GM23338 (cell line): ENCODE results near the gene PTPRJ.

Experiments
- CREB1 ChIP-seq: fragments of 250-450 bp; sonication (Bioruptor Pico); IDR thresholded peaks from 2 replicates; pipeline ENCODE4 v1.5.0; 2020; ENCODE audit warnings: low read depth, mild to moderate bottlenecking, moderate library complexity
- CTCF ChIP-seq, 2 experiments: fragments of 200-600 bp in 1 of 2; sonication (generic) in 1 of 2; conservative IDR thresholded peaks; 2 replicates each; pipeline versions ENCODE4 v1.5.1 to v1.6.1; 2016 to 2017; ENCODE audit warnings: antibody characterized with exemption in 2 of 2, low read depth in 2 of 2, mild to moderate bottlenecking in 2 of 2, moderate library complexity in 1 of 2
- EZH2phosphoT487 ChIP-seq: fragments of 200-600 bp; sonication (generic); IDR thresholded peaks from one replicate; pipeline ENCODE4 v1.8.1; 2018; ENCODE audit warnings: antibody characterized with exemption; ENCODE audit not compliant: unreplicated experiment
- JUNB ChIP-seq: IDR thresholded peaks from one replicate; pipeline ENCODE4 v1.6.1; 2016; ENCODE audit warnings: antibody characterized with exemption; ENCODE audit not compliant: unreplicated experiment
- NANOG ChIP-seq: IDR thresholded peaks from 2 replicates; pipeline ENCODE4 v1.6.1; 2016; ENCODE audit warnings: antibody characterized with exemption, borderline replicate concordance
- POLR2AphosphoS5 ChIP-seq: IDR thresholded peaks from 2 replicates; pipeline ENCODE4 v1.6.1; 2016; ENCODE audit warnings: antibody characterized with exemption, low read depth
- TF ChIP-seq, protein P1 (sequence below): IDR thresholded peaks from one replicate; pipeline ENCODE4 v1.6.1; 2018; ENCODE audit warnings: antibody characterized with exemption; ENCODE audit not compliant: unreplicated experiment

DNA sequence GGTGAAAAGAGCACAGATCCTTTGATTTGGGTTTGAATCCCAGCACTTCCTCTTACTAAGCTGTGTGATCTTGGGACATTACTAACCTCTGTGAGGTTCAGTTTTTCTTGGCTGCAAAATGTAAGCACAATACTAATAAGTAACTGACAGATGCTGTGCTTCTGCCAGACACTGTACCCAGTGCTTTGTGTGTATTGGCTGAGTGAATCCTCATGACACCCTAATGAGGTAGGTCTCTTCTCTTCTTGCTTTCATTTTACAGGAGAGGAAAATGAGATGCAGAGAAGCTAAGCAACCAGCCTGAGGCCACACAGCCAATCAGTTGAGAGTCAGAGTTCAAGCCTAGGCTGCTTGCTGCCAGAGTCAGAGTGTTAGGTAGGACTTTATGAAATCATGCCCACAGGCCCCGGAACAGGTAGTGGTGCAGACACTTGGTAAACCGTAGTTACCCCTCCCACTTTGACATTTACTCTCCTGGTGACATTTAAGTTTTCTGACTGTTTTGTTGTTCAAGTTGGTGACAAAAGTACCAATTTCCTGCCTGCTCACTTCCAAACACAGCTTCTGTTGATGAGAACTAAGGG, 21.2 kb downstream of the PTPRJ start:
- TF ChIP-seq EZH2phosphoT487, result no peak
- TF ChIP-seq, protein P1, sequence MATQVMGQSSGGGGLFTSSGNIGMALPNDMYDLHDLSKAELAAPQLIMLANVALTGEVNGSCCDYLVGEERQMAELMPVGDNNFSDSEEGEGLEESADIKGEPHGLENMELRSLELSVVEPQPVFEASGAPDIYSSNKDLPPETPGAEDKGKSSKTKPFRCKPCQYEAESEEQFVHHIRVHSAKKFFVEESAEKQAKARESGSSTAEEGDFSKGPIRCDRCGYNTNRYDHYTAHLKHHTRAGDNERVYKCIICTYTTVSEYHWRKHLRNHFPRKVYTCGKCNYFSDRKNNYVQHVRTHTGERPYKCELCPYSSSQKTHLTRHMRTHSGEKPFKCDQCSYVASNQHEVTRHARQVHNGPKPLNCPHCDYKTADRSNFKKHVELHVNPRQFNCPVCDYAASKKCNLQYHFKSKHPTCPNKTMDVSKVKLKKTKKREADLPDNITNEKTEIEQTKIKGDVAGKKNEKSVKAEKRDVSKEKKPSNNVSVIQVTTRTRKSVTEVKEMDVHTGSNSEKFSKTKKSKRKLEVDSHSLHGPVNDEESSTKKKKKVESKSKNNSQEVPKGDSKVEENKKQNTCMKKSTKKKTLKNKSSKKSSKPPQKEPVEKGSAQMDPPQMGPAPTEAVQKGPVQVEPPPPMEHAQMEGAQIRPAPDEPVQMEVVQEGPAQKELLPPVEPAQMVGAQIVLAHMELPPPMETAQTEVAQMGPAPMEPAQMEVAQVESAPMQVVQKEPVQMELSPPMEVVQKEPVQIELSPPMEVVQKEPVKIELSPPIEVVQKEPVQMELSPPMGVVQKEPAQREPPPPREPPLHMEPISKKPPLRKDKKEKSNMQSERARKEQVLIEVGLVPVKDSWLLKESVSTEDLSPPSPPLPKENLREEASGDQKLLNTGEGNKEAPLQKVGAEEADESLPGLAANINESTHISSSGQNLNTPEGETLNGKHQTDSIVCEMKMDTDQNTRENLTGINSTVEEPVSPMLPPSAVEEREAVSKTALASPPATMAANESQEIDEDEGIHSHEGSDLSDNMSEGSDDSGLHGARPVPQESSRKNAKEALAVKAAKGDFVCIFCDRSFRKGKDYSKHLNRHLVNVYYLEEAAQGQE, result no peak
- no peak for TF ChIP-seq CREB1
- no peak for TF ChIP-seq POLR2AphosphoS5
- no peak for TF ChIP-seq CTCF (conservative IDR thresholded peaks at IDR 0.05; ENCODE audit: low read depth in 2 of 2)
- TF ChIP-seq JUNB, result no peak
- TF ChIP-seq NANOG, result no peak
